HuH-7.5 (cell line): ENCODE measurements around the gene ZNF723.
"Not testable (repeated sequence)": the region's sequence is repeated elsewhere in the genome, so short reads cannot be mapped to it uniquely, and the experiment has no call there.

ENCODE experiments used
- DNase-seq: peaks from one replicate; pipeline ENCODE4 v3.0.0; 2011; ENCODE audit warnings: low spot score

ZNF723 gene

DNA sequence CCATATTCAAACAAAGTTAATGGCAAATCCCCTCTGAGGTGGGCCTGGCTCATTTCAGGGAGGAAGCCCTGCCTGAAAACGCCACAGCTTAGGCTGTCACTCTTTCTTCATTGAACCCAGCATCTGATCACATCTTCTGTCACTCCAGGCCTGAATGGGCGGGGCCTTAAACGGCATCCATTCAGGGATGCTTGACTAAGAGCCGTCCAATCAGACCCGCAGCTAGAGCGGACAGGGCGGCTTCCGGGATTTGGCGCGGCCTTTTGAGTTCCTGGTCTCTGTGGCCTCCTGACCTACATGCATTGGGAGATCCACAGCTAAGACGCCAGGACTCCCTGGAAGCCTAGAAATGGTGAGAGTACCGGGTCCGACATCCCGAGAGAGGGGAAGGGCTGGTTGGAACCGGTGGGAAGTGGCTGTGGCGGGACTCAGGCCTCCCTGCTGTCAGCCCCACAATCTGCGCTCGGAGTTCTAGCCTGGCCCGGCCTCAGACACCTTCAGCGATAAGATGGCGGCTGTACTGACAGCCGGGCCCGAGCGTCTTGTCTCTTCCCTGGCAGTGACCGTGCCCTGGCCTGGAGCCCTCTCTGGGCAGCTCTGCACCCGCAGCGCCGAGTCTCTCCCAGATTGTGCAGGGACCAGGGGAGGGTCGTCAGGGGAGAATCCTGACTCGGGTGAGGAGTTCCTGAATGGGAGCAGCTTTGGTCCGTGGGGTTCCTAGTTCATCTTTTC lies at the start of gene ZNF723:
Gene ZNF723, plus strand, starts transcription at position 261 of the 732 bp plus-strand sequence. Its CDS starts 89 bp downstream, at position 350.
- no peak for DNase-seq

DNA sequence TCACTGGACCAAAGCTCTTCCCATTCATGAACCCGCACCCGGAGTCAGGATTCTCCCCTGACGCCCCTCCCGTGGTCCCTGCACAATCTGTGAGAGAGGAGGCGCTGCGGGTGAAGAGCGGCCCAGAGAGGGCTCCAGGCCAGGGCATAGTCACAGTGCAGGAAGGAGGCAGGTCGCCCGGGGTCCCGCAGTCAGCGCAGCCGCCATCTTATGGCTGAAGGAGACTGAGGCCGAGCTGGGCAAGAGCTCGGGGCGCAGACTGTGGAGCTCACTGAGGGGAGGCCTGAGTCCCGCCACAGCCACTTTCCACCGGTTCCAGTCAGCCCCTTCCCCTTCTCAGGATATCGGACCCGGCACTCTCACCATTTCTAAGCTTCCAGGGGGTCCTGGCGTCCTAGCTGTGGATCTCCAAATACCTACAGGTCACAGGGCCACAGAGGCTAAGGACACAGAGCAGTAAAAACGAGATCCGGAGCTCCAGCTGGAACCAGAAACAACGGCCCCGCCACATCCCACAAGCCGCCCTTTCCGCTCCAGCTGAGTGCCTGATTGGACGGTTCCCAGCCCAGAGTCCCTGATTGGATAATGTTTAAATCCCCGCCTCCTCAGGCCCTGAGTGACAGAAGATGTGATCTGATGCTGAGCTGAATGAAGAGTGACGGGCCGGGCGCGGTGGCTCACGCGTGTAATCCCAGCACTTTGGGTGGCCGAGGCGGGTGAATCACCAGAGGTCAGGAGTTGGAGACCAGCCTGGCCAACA lies 48.3 kb upstream of the ZNF723 start, which contains the start of gene ZNF99:
Gene ZNF99, minus strand, starts transcription at position 501 of the 760 bp plus-strand sequence. Its CDS starts 135 bp downstream, at position 366.
- no peak for DNase-seq

DNA sequence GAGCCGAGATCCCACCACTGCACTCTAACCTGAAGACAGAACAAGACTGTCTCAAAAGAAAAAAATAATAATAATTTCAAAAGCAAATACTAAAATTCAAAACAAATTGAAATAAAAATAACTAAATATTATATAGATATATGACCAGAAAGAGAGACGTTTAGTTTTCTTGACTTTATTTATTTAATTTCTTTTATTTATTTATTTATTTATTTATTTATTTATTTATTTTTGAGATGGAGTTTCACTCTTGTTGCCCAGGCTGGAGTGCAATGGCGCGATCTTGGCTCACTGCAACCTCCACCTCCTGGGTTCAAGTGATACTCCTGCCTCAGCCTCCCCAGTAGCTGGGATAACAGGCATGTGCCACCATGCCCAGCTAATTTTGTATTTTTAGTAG lies 39.2 kb upstream of the ZNF723 start:
- not testable (repeated sequence) for DNase-seq

- no peak for DNase-seq
These were observed 35.1 kb upstream of the ZNF723 start for GRCh38 chr19:22797040-22797439.

DNA sequence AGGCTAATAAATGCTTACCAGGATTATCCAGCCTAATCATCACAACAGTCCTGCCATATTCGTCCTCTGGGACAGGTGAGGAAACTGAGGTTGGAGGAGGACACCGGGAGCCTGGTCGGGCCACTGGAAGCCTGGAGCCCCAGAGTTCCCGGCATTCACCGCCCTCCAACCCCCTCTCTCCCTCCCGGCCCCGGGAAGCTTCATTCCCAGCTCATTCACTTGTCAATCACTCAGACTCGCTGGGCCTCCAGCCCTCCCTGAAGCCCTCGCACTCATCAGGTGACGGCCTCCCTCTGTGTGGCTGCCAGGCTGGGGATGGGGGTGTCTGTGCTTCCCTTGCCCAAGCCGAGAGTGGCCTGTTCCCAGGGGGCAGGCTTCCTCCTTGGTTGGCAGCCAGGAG lies 25.7 kb upstream of the ZNF723 start:
- no peak for DNase-seq

GRCh38 chr19:22807061-22807835 lies 24.8 kb upstream of the ZNF723 start:
- DNase-seq = no peak

DNA sequence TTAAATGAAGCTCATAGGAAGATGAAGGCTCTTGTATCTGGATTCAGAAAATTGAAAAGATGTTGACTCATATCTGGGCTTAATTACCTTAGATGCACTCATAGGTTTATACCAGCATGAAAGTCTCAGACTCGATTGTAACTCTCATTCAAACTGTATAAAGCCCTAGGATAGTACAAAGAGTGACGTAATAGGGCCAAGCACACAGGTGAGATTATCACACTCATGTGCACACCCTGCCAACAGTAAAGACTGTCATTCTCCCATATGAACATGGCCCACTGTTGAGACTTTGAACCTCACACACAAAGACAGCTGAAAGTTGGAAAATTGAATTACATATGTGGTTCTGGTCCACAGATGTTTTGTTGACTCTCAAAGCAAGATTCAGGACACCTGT lies 18.0 kb upstream of the ZNF723 start:
- DNase-seq = no peak

DNA sequence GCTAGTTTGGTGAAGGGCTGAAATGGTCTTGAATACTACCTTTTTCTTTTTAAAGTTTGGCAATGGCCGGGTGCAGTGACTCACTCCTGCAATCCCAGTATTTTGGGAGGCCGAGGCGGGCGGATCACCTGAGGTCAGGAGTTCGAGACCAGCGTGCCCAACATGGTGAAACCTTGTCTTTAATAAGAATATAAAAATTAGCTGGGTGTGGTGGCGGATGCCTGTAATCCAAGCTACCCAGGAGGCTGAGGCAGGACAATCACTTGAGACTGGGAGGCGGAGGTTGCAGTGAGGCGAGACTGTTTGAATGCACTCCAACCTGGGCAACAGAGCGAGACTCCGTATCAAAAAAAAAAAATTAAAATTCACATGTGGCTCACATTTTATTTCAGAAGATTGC lies 880 bp upstream of the ZNF723 start:
- no peak for DNase-seq

- not testable (repeated sequence) for DNase-seq
These were observed 25.7 kb downstream of the ZNF723 start for GRCh38 chr19:22857713-22858320.

DNA sequence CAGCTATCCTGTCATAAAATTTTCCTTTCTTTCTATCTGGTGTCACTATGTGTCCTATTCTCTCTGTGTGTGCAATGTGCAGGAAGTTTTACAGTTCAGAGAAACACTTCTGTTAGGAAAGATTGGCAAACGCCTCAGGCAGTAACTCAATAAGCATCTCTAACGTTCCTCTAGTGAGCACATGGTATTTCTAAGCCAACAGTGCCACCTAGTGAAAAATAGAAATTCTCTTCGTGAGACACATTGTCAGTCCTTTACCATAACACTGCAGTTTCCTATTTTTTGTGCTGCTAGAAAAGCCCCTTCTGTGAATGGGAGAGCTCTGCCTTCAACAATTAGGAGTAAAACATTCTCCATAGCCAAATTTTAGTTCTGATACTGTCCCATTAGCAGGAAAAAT lies 50.7 kb downstream of the ZNF723 start:
- DNase-seq = peak; percentile 35

DNA sequence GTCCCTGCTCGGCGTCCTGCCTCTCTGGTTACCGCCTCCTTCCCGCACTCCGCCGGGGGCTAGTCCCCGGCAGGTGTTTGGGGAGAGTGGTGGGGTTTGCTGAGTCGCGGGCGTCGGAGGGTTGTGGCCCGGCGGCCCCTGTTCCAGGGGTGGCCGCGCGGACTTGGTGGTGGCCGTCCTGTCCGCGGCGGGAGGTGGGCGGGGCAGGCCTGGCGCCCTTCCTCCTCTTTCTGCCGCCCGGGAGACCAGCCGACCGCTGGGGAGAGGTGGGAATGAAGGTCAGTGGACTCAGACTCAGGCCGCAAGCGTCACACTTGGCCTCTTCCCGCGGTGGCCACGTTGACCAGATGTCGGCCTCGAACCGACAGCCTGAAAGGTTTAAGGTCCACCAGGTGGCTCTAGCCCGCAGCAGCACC lies 61.8 kb downstream of the ZNF723 start:
- DNase-seq = no peak

DNA sequence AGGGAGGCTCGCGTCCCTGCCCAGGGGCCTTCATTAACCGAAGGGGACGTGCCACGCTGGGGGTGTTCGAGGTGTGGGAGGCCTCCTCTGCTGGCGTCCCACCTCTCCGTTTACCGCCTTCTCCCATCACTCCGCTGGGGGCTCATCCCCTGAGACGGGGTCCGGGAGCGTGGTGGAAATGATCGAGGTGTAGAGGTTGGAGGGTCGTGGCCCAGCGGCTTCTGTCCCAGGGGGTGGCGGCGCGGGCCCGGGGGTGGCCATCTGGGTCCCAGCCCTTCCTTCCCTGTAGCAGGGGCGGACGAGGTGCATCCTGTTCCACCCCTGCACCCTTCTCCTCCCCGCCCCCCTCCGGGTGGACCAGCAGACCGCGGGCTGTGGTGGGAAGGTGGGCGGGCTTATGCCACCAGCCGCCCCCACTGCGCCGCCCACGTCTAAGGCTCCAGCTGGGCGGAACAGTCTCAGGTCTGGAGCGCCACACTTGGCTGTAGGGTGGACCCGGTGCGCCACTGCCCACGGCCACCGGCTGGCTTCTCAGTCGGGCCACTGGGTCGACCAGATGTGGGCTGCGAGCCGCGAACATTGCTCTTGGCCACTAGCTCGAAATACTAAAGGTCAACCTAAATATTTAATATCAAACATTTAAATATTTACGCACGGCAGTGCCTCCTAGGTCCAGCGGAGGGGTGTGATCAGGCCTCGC lies 69.5 kb downstream of the ZNF723 start:
- DNase-seq = no peak
